BJ (cell line): ENCODE measurements around the gene CTIF. TPM values are rescaled to one million over a fixed set of nuclear protein-coding genes. Genes with fewer than 3 reads are reported as not detected.

Experiments used
- CTCF ChIA-PET: fragments of 350-600 bp; formaldehyde crosslinking; extraction: SDS; loops from one replicate; lab custom pipeline; 2021; ENCODE audit warnings: antibody characterized with exemption, inconsistent platforms; lab: Yijun Ruan, JAX
- POLR2A ChIA-PET: fragments of 300-600 bp; sonication (Branson Sonifier 250); formaldehyde crosslinking; extraction: SDS; loops from one replicate; lab custom pipeline; 2021; ENCODE audit warnings: antibody characterized with exemption; lab: Charles Lee
- DNase-seq: peaks from one replicate; pipeline ENCODE4 v3.0.0-alpha.2; 2011; ENCODE audit warnings: low read depth
- H3K27me3 ChIP-seq: 2 replicates; pipeline ENCODE4 v1.6.0; 2011; ENCODE audit warnings: low read length; ENCODE audit not compliant: control insufficient read depth, insufficient read depth
- H3K36me3 ChIP-seq: 2 replicates; pipeline ENCODE4 v1.5.1; 2011; ENCODE audit warnings: low read length; ENCODE audit not compliant: control insufficient read depth, insufficient read depth
- H3K4me3 ChIP-seq: 2 replicates; pipeline ENCODE4 v1.5.1; 2011; ENCODE audit warnings: low read depth, mild to moderate bottlenecking, control low read depth, low read length
- polyA plus RNA-seq: library from polyadenylated mRNA; depleted of rRNA; stranded (reverse); fragments of >200 nt; gene quantifications from 2 replicates; pipeline ENCODE4 v1.2.3, GENCODE V29; 2011
- TF ChIP-seq, protein P1 (sequence below): IDR thresholded peaks from 2 replicates; pipeline ENCODE4 v1.5.1; 2011; ENCODE audit warnings: low read depth, mild to moderate bottlenecking, control low read depth, inconsistent platforms, low read length, moderate library complexity; ENCODE audit not compliant: insufficient read depth

Gene CTIF
- polyA plus RNA-seq, 1 experiment: 105 TPM

- TF ChIP-seq, protein P1, sequence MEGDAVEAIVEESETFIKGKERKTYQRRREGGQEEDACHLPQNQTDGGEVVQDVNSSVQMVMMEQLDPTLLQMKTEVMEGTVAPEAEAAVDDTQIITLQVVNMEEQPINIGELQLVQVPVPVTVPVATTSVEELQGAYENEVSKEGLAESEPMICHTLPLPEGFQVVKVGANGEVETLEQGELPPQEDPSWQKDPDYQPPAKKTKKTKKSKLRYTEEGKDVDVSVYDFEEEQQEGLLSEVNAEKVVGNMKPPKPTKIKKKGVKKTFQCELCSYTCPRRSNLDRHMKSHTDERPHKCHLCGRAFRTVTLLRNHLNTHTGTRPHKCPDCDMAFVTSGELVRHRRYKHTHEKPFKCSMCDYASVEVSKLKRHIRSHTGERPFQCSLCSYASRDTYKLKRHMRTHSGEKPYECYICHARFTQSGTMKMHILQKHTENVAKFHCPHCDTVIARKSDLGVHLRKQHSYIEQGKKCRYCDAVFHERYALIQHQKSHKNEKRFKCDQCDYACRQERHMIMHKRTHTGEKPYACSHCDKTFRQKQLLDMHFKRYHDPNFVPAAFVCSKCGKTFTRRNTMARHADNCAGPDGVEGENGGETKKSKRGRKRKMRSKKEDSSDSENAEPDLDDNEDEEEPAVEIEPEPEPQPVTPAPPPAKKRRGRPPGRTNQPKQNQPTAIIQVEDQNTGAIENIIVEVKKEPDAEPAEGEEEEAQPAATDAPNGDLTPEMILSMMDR: no peak
- Histone ChIP-seq H3K4me3 (no peak overlapping the region), H3K27me3 (no peaks in the 10 kb centered on the region), H3K36me3 (peaks cover 10% of the 10 kb centered on the region)
- DNase-seq: no peak
- ChIA-PET POLR2A (interaction anchor here (0.6 kb wide), 1 partner anchor 11 kb away, joined by 5 read pairs; no protein-coding TSS in a partner anchor), CTCF (interaction anchor here (1.2 kb wide), 1 partner anchor 137 kb away, joined by 4 read pairs; no protein-coding TSS in a partner anchor)
Measured at GRCh38 chr18:48612917-48613316, 74.1 kb downstream of the CTIF start.

DNA sequence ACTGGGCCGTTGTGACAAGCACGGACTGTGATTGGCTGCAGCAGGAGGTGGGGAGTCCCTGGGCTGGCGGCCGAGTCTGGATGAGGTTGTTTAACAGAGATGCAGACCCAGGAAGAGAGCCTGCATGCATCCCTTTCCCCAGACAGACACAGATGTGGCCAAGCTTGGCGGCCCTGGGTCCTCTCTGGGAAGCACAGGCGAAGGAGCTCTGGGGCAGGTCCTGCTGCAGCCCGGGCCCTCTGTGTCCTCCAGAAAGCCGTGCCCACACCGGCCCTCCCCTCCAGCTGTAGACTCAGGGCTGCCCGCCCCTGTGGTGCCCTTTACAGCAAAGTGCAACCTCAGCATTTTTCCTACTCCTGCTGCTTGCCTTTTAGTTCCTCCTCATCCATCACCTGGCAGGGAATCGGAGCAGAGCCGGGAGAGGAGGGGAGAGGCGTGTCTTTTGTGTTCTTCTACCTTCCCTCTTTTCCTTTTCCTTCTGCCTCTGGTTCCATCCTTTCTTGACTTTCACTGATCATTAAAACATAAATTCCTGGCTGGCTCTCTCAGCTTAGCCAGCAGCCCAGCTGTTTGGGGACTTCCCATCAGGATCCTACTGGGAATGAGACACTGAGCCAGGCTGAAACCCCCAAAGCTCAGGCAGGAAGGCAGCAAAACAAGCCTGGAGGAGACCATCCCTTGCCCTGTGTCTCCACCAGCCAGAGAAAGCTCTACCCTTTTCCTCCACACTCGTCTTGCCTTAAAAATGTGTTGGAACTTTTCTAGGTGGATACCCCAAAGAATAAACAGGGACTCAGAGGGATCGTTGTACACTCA lies 75.0 kb downstream of the CTIF start:
- ChIA-PET CTCF (interaction anchor here (0.7 kb wide), 1 partner anchor 63 kb away, joined by 3 read pairs; no protein-coding TSS in a partner anchor), POLR2A (interaction anchor here (0.7 kb wide), 1 partner anchor 1799 kb away, joined by 3 read pairs; no protein-coding TSS in a partner anchor)
- peaks cover 10% of the 10 kb centered on the region for H3K36me3 ChIP-seq
- no peak for DNase-seq
- no peak overlapping the region for H3K4me3 ChIP-seq
- TF ChIP-seq, protein P1: no peak
- H3K27me3 ChIP-seq: no peaks in the 10 kb centered on the region

GRCh38 chr18:48615566-48616401 lies 77.0 kb downstream of the CTIF start:
- H3K4me3 ChIP-seq: no peak overlapping the region
- H3K27me3 ChIP-seq: no peaks in the 10 kb centered on the region
- CTCF ChIA-PET: interaction anchor here (1.1 kb wide), 1 partner anchor 52 kb away, joined by 5 read pairs; no protein-coding TSS in a partner anchor
- DNase-seq: no peak
- TF ChIP-seq, protein P1: no peak
- POLR2A ChIA-PET: no interaction called here
- peaks cover 14% of the 10 kb centered on the region for H3K36me3 ChIP-seq

DNA sequence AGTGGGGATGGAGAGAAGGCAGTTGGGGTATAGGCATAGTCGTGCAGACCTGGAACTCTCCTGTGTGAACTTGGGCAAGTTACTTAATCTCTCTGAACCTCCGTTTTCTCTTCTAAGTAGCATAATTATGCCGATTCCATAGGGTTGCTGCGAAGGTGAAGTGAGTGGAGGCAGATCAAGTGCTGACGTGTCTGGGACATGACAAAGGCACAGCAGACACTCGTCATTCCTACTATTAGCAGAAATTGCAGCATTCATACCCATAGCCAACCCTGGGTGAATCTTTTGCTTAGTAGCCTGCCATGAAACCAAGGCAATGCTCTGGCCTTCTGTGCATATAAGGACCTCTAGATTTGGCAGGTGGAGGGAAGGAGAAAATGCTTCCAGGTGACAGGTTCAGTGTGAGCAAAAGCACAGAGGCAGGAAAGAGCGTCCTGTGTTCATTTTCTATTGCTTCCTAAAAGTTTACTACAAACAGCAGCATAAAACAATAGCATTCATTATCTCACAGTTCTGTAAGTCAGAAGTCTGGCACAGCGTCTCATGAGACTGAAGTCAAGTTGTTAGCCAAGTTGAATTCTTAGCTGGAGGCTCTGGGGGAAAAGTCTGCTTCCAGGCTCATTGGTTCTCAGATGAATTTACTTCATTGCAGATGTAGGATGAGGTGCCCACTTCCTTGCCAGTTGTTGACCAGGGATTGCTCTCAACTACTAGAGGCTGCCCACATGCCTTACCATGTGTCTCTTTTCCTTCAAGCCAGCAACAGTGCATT lies 77.8 kb downstream of the CTIF start:
- TF ChIP-seq, protein P1: no peak
- no peak for DNase-seq
- H3K27me3 ChIP-seq: no peaks in the 10 kb centered on the region
- H3K36me3 ChIP-seq: peaks cover 10% of the 10 kb centered on the region
- ChIA-PET POLR2A (no interaction called here), CTCF (no interaction called here)
- H3K4me3 ChIP-seq: no peak overlapping the region
